ENCODE measurements around the gene LHX8.

DNA sequence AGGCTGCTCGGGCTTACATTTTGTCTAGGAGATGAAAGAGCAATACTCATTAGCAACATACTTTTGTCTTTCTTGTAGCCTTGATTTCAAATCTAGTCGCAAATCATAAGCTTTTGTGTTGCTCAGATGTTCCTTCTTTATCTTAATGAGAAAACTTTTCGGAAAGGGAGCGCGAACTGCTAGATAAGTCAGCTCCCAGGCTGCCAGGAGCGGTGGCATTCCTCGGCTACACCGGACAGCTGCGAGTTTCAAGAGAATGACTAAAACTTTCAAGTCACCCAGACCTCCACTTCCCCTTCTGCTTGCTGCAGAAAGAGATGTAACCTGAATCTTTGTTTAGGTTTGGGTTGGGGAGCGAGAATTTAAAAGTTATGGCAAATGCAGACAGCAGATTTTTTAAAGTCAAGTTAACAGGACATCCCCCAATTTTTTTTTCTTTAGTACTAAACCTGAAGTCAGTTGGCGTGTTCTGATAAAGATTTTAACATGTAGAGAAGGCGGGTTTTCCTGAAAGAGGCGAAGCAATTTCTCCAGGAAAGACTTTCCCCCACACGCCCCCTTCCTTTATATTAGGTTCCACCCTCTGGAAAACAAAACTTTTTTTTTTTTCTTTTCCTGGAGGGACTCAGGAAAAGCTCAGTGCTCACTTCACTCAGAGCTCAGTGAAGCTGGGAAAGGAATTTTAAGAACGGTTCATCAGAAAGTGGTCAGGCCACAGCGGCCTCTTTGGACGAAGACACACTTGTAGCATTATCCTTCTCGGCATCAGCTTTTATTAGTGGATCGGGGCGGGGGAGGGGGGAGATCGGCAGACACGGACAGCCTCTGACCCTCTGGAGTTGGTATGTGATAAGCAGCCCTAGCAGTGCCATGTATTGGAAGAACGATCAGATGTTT, at the start of gene LHX8:
- TF ChIP-seq LEF1 (IDR thresholded peaks at IDR 0.05; ENCODE audit: borderline replicate concordance): no peak
- TF ChIP-seq ARNT (IDR thresholded peaks at IDR 0.05): no peak
- TF ChIP-seq SP1 (IDR thresholded peaks at IDR 0.05): no peak
- no peak for TF ChIP-seq FOXA1 (IDR thresholded peaks at IDR 0.05)
- no peak for TF ChIP-seq FOXM1 (IDR thresholded peaks at IDR 0.05; ENCODE audit: borderline replicate concordance)
- TF ChIP-seq NFRKB (IDR thresholded peaks at IDR 0.05): no peak
- no peak for TF ChIP-seq FOXK2 (IDR thresholded peaks at IDR 0.05)
- TF ChIP-seq ZNF384 (IDR thresholded peaks at IDR 0.05): no peak; the same call in 1 of the 2 replicates
- no peak for TF ChIP-seq CTBP1 (IDR thresholded peaks at IDR 0.05; ENCODE audit: borderline replicate concordance)
- no peak for TF ChIP-seq SUZ12 (IDR thresholded peaks at IDR 0.05)
- no peak for TF ChIP-seq TARDBP (IDR thresholded peaks at IDR 0.05)
- TF ChIP-seq, protein P1, sequence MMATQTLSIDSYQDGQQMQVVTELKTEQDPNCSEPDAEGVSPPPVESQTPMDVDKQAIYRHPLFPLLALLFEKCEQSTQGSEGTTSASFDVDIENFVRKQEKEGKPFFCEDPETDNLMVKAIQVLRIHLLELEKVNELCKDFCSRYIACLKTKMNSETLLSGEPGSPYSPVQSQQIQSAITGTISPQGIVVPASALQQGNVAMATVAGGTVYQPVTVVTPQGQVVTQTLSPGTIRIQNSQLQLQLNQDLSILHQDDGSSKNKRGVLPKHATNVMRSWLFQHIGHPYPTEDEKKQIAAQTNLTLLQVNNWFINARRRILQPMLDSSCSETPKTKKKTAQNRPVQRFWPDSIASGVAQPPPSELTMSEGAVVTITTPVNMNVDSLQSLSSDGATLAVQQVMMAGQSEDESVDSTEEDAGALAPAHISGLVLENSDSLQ (IDR thresholded peaks at IDR 0.05): no peak
